ENCODE measurements around the gene RAB13. TPM values are rescaled to one million over a fixed set of nuclear protein-coding genes. Genes with fewer than 3 reads are reported as not detected.

Gene RAB13
- total and polyA plus RNA-seq, 2 of the 4 experiments (the other 2 are of a cell fraction): 42.3 to 249 TPM

- ATAC-seq (ENCODE audit: low read depth): no peak
- no peak overlapping the region for H3K18ac ChIP-seq (ENCODE audit: low read depth, low read length)
- peaks cover 2% of the 10 kb centered on the region; the same call in 1 of the 2 replicates for H3K36me3 ChIP-seq (ENCODE audit: control insufficient read depth, insufficient read depth, low read length)
- H3K14ac ChIP-seq (replicated peaks; ENCODE audit: low read depth, low read length): no peak overlapping the region
- H3K9me1 ChIP-seq (ENCODE audit: insufficient read depth, low read length): peaks cover 5% of the 10 kb centered on the region
- no peak overlapping the region for H3K27ac ChIP-seq (ENCODE audit: insufficient read depth, low read length)
- H4K5ac ChIP-seq (ENCODE audit: low read depth, low read length): no peak overlapping the region
- DNase-seq: no peak
- no peak overlapping the region for H2BK5ac ChIP-seq (ENCODE audit: low read depth, low read length, poor library complexity, severe bottlenecking)
- H3K4me3 ChIP-seq (ENCODE audit: insufficient read depth, low read depth, low read length): no peak overlapping the region
- ChIA-PET CTCF (no interaction called here), POLR2A (ENCODE audit: unreplicated experiment) (interaction anchor here (1.3 kb wide), 1 partner anchor 10 kb away, joined by 4 read pairs; no protein-coding TSS in a partner anchor)
- no TSS peak for BruUV-seq (replicated peaks)
- dilution Hi-C loops (cut with HindIII; ENCODE audit: low sequenced_read_pairs, unreplicated experiment) (no loop called here), in situ Hi-C loops (cut with MboI; ENCODE audit: low sequenced_read_pairs) (no loop called here), intact Hi-C loops (cut with micrococcal nuclease) (no loop called here)
- no peak overlapping the region for H3K23ac ChIP-seq (ENCODE audit: low read depth, low read length)
- H2BK120ac ChIP-seq (ENCODE audit: low read depth, low read length): no peak overlapping the region
- no peak overlapping the region for H2BK15ac ChIP-seq (ENCODE audit: low read depth, low read length)
- no peak overlapping the region for H3K4me2 ChIP-seq (ENCODE audit: low read depth, low read length)
- H3K4ac ChIP-seq (ENCODE audit: low read depth, low read length): no peak overlapping the region; the same call in 1 of the 2 replicates
- no peaks in the 10 kb centered on the region for H3K27me3 ChIP-seq (ENCODE audit: control insufficient read depth, insufficient read depth, low read length)
- TF ChIP-seq FOS (IDR thresholded peaks at IDR 0.05; ENCODE audit: low read depth, low read length): no peak
- no peak for TF ChIP-seq RFX5 (IDR thresholded peaks at IDR 0.05; ENCODE audit: low read depth, low read length)
- no peak for TF ChIP-seq CHD1 (IDR thresholded peaks at IDR 0.05; ENCODE audit: low read depth, low read length)
- no peak for TF ChIP-seq NFE2L2 (IDR thresholded peaks at IDR 0.05; ENCODE audit: low read depth, low read length)
- no peak for TF ChIP-seq BHLHE40 (IDR thresholded peaks at IDR 0.05; ENCODE audit: low read depth, low read length)
- H3K79me1 ChIP-seq (ENCODE audit: low read depth in 1 of 2, low read length in 2 of 2): 0 out of 4 replicates have a peak, but pooled peaks cover 0 to 4% of the 10 kb centered on the region in 2 experiments
- no CpG with 5 or more reads among the region's 4 CpGs for WGBS, 2 experiments (ENCODE audit: extremely low coverage in 2 of 2, insufficient read length in 1 of 2)
- H3K9me3 ChIP-seq (ENCODE audit: control insufficient read depth, insufficient read depth, low read length): no peaks in the 10 kb centered on the region
- no peak overlapping the region for H2AK5ac ChIP-seq (ENCODE audit: low read depth, low read length)
- H2BK20ac ChIP-seq (ENCODE audit: low read depth, low read length): no peak overlapping the region
- H2AK9ac ChIP-seq (replicated peaks; ENCODE audit: low read depth, low read length, poor library complexity): no peak overlapping the region
- H4K20me1 ChIP-seq (ENCODE audit: insufficient read depth, low read length): 0 out of 2 replicates have a peak, but pooled peaks cover under 1% of the 10 kb centered on the region
- no peak overlapping the region for H4K91ac ChIP-seq (ENCODE audit: insufficient read depth, low read depth, low read length)
- no peak overlapping the region for H3K9ac ChIP-seq (ENCODE audit: low read depth, low read length)
- H2AFZ ChIP-seq (replicated peaks; ENCODE audit: low read length, poor library complexity): no peak overlapping the region
- peaks cover 4% of the 10 kb centered on the region for H3K4me1 ChIP-seq (ENCODE audit: control insufficient read depth, insufficient read depth, low read length)
- no peak overlapping the region for H3K56ac ChIP-seq (ENCODE audit: extremely low read depth, insufficient read depth, low read length)
- H4K8ac ChIP-seq (ENCODE audit: low read depth in 2 of 2, low read length in 2 of 2): no peak overlapping the region
Measured at GRCh38 chr1:154000420-154000819, 14.3 kb upstream of the RAB13 start.
